Cortex of kidney (tissue), 1 donor: Measurements from ENCODE around the gene TOR2A.

Source experiments
- DNase-seq: peaks from one replicate; lab custom pipeline; 2025; lab: John Stamatoyannopoulos, UW

TOR2A gene

DNA sequence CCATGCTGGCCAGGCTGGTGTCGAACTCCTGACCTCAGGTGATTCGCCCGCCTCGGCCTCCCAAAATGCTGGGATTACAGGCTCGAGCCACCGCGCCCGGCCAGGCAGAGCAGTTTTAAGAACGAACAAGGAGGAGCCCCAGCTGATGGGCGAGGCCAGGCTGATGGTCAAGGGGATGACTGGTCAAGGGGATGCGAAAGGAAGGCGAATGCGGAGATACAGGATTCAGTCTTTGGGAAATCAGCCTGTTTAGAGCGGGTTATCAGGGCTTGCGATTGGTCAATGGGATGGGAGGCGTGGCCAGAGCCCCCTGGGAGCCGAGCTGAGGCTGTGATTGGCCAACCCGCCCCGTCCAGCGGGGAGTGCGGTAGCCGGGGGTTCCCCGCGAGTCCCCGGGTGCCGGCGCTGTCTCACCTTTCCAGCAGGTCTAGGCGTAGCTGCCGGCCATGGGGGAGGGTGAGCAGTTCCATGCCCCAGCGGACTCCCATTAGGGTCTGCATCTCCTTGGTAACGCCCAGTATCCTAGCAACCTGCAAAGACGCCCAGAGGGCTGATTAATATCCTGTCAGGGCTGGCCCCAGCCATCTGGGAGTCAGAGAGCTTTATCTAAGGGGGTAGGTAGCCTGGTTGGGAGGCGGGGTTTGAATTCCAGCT lies 7.5 kb upstream of the TOR2A start:
- no peak for DNase-seq

- no peak for DNase-seq
Observed at GRCh38 chr9:127741831-127742434, 6.8 kb upstream of the TOR2A start.

GRCh38 chr9:127739614-127740330 lies 4.7 kb upstream of the TOR2A start:
- DNase-seq = no peak

DNA sequence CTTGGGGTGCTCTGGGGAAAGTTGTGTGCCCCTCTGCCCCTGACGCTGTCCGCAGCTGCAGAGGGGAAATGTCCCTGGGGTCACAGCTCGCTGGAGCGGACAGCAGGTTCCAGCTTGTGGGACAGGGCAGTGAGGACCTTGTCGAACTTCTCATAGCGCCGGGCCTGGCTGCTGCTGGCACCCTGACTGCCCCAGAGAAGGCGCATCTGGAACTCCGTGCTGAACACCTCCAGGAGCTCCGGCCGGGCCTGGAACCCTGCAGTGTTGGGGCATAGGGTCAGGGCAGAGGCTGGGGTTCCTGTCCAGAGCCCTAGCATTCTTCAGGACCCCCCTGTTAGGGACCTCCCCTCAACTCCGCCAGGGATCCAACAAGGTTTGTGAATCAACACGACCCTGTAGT lies 3.6 kb upstream of the TOR2A start:
- DNase-seq = no peak

DNA sequence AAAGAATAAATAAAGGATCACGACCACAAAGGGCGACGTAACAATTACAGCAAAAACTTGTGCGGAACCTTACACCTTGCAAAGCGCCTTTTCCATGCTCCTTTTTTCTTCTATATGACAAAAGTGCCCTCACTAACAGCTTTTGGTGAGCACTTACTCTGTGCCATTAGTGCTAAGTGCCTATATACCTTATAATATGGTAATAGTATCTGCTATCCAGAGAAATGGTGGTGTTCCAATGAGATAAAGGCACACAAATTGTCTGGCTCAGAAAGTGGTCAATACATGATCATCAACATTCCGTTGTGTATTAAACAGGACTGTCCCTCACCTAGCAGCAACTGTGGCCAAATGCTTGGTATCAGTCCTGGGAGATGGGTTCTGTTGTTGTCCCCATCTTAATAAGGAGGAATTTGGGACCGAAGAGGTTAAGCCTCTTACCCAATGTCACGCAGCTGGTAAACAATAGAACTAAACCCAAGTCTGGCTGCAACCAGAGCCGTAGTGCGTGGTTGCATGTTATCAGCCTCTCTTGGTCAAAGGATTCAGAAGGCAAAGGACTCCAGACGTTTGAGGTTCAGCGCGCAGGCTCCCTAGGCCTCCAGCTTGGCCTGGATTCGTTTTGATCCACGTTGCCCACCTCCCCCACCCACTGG lies 564 bp upstream of the TOR2A start:
- no peak for DNase-seq

- no peak for DNase-seq
Observed at GRCh38 chr9:127734247-127734746, 797 bp downstream of the TOR2A start.

DNA sequence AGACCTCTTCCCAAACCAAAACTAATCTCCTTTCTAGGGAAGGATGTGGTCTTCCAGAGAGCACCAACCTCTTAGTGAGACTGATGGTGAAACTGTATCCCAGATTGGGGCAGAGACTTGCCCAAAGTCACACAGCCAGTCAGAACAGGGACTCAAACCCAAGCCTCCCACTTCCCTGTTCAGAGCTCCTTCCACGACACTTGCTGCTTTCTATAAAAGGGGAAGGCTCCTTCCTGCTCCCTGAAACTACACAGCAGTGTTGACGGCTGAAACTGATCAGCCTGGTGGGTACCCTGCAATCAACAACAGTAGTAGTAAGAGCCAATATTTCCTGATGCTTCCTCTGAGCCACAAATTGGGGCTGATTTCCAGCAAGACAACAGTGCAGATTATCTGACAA lies 1.5 kb downstream of the TOR2A start:
- no peak for DNase-seq

- DNase-seq = no peak
Observed at GRCh38 chr9:127732444-127732843, 2.6 kb downstream of the TOR2A start.

DNA sequence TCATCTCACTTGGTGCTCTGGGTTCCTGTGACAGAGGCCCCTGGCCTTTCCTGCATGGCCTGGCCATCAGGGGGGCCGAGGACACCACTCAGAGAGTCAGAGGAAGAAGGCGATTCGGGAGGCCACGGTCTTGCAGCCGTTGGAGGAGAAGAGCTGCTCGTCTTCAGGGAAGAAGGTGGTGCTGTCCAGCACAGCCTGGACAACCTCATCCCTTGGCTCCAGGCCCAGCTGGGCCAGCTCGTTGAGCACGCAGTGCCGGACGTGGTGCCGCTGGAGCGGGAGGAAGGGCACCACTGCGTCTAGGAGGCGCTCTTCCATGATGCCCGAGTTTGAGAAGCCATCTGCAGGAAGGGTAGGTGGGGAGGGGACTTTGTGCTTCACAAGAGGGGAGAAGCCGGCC lies 3.2 kb downstream of the TOR2A start:
- DNase-seq = no peak

GRCh38 chr9:127730799-127731410 lies 4.2 kb downstream of the TOR2A start:
- DNase-seq = no peak

DNA sequence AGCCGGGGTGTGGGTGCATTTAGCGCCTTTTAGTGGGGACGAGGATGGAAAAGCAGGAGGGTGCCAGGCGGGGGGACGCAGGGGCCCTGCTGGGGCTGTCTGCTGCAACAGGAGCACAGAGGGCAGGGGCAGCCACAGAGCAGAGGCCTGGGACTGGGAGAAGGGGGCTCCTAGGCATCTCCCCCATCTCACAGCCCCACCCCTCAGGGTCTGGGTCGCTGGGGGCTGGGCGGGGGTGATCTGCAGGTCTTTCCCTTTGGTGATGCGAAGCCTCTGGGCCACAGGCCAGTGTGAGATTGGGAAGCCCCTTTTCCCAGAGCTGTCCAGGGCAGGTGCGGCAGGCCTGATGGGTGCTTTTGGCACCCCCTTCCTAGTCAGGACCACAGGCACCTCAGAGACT lies 4.8 kb downstream of the TOR2A start:
- DNase-seq = no peak

DNA sequence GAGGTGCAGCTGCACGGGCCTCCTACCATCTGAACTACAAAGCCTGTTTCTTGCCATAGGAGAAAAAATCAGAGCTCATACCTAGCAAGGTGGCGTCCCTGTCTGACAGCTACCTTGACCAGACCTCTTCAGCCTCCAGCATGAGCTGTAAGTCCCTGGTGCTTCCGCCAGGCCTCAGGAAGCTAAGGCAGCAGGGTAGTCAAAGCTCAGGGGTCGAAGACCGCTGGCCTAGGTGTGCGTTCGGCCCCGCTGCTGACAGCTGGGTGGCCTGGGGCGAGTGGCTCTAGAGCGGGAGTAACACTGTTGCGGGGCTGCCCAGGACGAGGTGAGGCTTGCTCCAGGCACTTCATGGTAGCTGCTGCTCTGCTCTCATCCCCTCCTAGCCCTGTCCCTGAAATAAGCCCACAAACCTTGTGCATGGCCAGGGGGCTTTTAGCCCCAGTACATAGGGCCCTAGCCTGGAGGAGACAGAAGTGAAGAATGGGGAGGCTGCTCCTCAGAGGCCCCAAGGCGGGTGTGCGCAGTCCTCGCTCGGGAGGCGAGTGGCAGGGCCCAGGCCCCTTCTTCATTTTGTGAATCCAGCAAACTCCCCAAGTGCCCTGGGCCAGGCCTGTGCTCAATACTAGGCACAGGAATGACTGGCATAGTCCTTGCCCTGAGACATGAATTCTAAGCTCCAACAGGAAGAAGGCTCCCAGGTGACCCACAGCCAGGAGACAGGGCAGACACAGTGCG lies 5.4 kb downstream of the TOR2A start:
- no peak for DNase-seq

DNA sequence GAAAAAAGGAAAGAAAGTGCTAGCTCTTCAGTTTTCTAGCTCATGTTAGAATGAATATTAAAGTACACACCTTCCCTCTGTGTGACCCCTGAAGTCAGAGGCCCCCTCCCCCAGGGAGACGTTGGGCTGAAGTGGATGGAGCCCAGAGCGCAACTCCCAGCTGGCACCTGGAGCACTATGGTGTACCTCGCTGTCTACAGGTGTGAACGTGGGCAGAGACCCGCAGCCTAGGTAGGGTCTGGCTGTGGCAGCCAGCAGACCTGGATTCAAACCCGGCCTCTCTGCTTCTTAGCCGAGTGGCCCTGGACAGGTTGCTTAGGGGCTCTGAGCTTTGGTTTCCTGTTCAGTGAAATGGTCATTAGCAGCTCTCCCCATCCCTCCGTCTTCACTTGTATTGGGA lies 6.3 kb downstream of the TOR2A start:
- no peak for DNase-seq

DNA sequence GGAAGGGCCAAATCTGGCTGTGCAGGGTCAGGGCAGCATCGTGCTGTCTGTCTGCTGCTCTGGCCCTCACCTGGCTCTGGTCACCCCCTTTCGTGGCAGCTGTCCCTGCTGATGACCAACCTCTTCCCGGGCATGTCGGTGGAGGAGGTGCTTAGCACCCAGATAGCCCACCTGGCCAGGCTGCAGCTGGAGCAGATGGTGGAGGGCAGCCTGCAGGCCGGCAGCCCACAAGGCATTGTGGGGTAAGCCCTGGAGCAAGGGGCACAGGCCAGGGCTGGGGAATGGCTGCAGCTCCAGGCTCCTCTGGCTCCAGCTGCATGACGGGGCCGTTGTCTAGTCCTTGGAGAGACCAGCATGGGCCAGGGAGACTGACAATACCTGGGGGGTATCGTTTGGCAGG lies 8.2 kb downstream of the TOR2A start:
- DNase-seq = no peak

GRCh38 chr9:127724012-127724411 lies 11.1 kb downstream of the TOR2A start:
- no peak for DNase-seq

DNA sequence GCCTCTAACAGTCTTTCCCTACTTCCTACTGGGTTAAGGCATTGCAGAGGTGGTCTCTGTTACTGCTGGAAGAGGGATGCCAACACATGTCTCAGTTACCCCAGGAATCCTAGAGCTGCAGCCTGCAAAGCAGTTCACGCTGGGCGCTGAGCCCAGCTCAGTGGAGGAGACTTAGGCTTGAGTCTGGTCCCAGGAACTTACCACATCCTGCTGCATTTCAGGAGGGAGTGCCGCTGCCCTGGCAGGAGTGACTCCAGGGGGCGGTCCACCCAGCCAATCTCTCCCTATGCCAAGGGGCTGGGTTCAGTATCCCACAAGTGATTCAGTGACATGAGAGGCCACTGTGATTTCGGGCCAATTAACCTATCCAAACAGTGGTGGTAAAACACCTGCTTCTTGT lies 11.7 kb downstream of the TOR2A start:
- no peak for DNase-seq

DNA sequence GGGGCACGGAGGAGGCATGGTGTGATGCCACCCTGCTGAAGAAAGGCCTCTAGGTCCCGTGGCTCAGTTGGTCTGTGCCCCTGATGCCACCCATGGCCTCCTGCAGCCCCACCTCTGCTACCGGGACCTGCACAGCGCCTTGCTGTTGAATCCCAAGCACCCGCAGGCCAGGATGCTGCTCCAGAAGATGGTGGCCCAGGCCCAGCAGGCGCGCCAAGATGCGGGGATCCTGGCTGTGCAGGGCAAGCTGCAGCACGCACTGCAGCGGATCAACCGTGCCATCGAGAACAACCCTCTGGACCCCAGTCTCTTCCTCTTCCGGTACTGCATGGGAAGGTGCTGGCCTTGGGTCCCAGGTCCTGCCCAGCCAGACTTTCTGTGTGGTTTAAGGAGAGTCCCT lies 12.1 kb downstream of the TOR2A start:
- no peak for DNase-seq

DNA sequence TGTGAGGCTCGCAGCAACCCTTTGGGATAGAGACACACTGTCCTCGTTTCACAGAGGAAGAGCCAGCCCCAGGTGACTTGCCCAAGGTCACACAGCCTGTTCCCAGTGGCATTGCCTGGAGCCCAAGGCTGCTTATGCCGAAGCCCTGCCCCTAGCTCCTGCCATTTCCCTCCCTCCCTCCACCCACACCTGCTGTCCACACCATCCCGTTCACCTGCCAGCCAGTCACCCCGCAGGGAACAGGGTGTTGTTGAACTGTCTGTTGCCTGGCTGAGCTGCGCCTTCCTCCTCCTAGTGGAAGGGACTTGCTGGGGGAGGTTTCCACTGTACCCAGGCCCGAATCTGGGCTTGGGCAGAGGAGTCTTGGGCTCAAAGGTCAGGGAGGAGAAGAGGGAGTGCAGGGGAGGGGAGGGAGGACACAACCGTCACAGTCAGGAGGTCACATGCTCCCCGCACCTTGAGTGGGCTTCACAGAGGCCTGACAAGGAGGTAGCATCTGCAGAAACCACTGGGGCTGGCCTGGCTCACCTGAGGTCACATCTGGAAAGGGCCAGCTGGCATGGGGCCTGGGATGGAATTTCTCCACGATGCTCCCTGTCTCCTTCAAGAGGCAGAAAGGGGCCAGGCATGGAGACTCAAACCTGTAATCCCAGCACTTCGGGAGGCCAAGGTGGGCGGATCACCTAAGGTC lies 12.9 kb downstream of the TOR2A start:
- no peak for DNase-seq

DNA sequence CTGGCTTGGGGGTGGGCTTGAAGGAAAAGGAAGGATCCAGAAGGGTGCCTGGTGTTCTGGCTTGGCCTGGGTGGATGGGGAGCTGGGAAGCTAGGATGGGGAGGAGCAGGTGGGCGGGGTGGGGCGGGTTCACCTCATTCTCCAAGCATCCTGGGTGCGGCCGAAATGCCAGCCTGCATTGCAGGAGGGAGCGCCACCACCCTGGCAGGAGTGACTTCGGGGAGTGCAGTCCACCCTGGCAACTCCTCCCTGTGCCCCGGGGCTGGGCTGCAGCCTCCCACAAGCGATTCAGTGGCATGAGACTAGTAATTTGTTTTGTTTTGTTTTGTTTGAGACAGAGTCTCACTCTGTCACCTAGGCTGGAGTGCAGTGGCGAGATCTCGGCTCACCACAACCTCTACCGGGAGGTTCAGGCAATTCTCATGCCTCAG lies 13.7 kb downstream of the TOR2A start:
- DNase-seq = no peak

GRCh38 chr9:127720865-127721227 lies 14.2 kb downstream of the TOR2A start:
- no peak for DNase-seq
